Measurements from ENCODE around the gene WNK2. TPM values are rescaled to one million over a fixed set of nuclear protein-coding genes. Genes with fewer than 3 reads are reported as not detected.

Gene WNK2
- total RNA-seq, 4 donors from 2014 or later: 155 to 577 (median 259) TPM

GRCh38 chr9:93188426-93189368 is 4.8 kb downstream of the WNK2 start:
- TF ChIP-seq CTCF (IDR thresholded peaks at IDR 0.05) (no peak), POLR2A (IDR thresholded peaks at IDR 0.05) (no peak)
- Histone ChIP-seq H3K4me3 (no peak overlapping the region), H3K27me3 (no peaks in the 10 kb centered on the region), H3K36me3 (no peaks in the 10 kb centered on the region), H3K9me3 (no peaks in the 10 kb centered on the region), H3K27ac (peak overlapping the region in 2 of 4 donors; percentile 10 to 31), H3K4me1 (peaks cover 0 to 19% (median 6%) of the 10 kb centered on the region in 4 donors)
- peak in 1 of 3 donors; percentile 50 for DNase-seq

- Histone ChIP-seq H3K27me3 (no peaks in the 10 kb centered on the region), H3K36me3 (no peaks in the 10 kb centered on the region), H3K9me3 (no peaks in the 10 kb centered on the region), H3K4me1 (peaks cover 0 to 23% (median 2%) of the 10 kb centered on the region in 4 donors), H3K27ac (no peak overlapping the region), H3K4me3 (no peak overlapping the region)
- no peak for TF ChIP-seq CTCF (IDR thresholded peaks at IDR 0.05)
- no peak for TF ChIP-seq POLR2A (IDR thresholded peaks at IDR 0.05)
- DNase-seq: no peak
Measured at GRCh38 chr9:93189369-93190132, 5.6 kb downstream of the WNK2 start.

- peaks cover 0 to 26% (median 0%) of the 10 kb centered on the region in 4 donors for H3K4me1 ChIP-seq
- H3K27ac ChIP-seq: no peak overlapping the region
- no peak for TF ChIP-seq CTCF (IDR thresholded peaks at IDR 0.05)
- TF ChIP-seq POLR2A (IDR thresholded peaks at IDR 0.05): no peak
- H3K27me3 ChIP-seq: no peaks in the 10 kb centered on the region
- no peak for DNase-seq
- no peaks in the 10 kb centered on the region for H3K36me3 ChIP-seq
- H3K9me3 ChIP-seq: no peaks in the 10 kb centered on the region
- H3K4me3 ChIP-seq: no peak overlapping the region
Measured at GRCh38 chr9:93190133-93190525, 6.2 kb downstream of the WNK2 start.

- no peaks in the 10 kb centered on the region for H3K27me3 ChIP-seq
- no peak overlapping the region for H3K4me3 ChIP-seq
- TF ChIP-seq CTCF (IDR thresholded peaks at IDR 0.05) (no peak), POLR2A (IDR thresholded peaks at IDR 0.05) (no peak)
- DNase-seq: no peak
- H3K4me1 ChIP-seq: peaks cover 0 to 28% (median 0%) of the 10 kb centered on the region in 4 donors
- no peaks in the 10 kb centered on the region for H3K36me3 ChIP-seq
- no peaks in the 10 kb centered on the region for H3K9me3 ChIP-seq
- H3K27ac ChIP-seq: no peak overlapping the region
Measured at GRCh38 chr9:93190656-93191353, 6.9 kb downstream of the WNK2 start.

- H3K4me3 ChIP-seq: no peak overlapping the region
Measured at GRCh38 chr9:93191354-93191660, 7.4 kb downstream of the WNK2 start.

More at GRCh38 chr9:93191354-93191660, 7.4 kb downstream of the WNK2 start:
- Histone ChIP-seq H3K9me3 (peaks cover 0 to 3% (median 0%) of the 10 kb centered on the region in 4 donors), H3K27ac (no peak overlapping the region), H3K36me3 (no peaks in the 10 kb centered on the region), H3K4me1 (peaks cover 0 to 33% (median 0%) of the 10 kb centered on the region in 4 donors), H3K27me3 (no peaks in the 10 kb centered on the region)
- TF ChIP-seq CTCF (IDR thresholded peaks at IDR 0.05) (no peak), POLR2A (IDR thresholded peaks at IDR 0.05) (no peak)
- DNase-seq: no peak
